Upper lobe of left lung (tissue), 4 donors: ENCODE measurements around the gene SP140.

ENCODE experiments used
- POLR2A ChIP-seq, 4 donors: fragments of 450-650 bp; IDR thresholded peaks; one replicate each; pipeline ENCODE4 v1.5.1; 2016 to 2017; ENCODE audit warnings: antibody characterized with exemption in 4 of 4, mild to moderate bottlenecking in 2 of 4
- POLR2AphosphoS5 ChIP-seq, 2 donors: sonication (generic); formaldehyde crosslinking; IDR thresholded peaks; one replicate each; pipeline ENCODE4 v1.5.1; 2017; ENCODE audit warnings: antibody characterized with exemption in 2 of 2
- TF ChIP-seq, protein P1 (sequence below), 6 experiments: fragments of 450-650 bp in 4 of 6; fragments of 200-600 bp in 2 of 6; sonication (generic) in 2 of 6; IDR thresholded peaks; one replicate each; pipeline ENCODE4 v1.5.1; 2016 to 2019; ENCODE audit warnings: antibody characterized with exemption in 6 of 6

- TF ChIP-seq POLR2A (IDR thresholded peaks at IDR 0.05) (no peak), POLR2AphosphoS5 (IDR thresholded peaks at IDR 0.05) (no peak)
- TF ChIP-seq, protein P1, sequence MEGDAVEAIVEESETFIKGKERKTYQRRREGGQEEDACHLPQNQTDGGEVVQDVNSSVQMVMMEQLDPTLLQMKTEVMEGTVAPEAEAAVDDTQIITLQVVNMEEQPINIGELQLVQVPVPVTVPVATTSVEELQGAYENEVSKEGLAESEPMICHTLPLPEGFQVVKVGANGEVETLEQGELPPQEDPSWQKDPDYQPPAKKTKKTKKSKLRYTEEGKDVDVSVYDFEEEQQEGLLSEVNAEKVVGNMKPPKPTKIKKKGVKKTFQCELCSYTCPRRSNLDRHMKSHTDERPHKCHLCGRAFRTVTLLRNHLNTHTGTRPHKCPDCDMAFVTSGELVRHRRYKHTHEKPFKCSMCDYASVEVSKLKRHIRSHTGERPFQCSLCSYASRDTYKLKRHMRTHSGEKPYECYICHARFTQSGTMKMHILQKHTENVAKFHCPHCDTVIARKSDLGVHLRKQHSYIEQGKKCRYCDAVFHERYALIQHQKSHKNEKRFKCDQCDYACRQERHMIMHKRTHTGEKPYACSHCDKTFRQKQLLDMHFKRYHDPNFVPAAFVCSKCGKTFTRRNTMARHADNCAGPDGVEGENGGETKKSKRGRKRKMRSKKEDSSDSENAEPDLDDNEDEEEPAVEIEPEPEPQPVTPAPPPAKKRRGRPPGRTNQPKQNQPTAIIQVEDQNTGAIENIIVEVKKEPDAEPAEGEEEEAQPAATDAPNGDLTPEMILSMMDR (IDR thresholded peaks at IDR 0.05): no peak
Measured at GRCh38 chr2:230224458-230224857, 1.1 kb upstream of the SP140 start.
